GM20431 (cell line): ENCODE results near the gene IRF2BP2.

ENCODE experiments used
- in situ Hi-C: fragments of 300-500 bp; cut with MseI, MboI; formaldehyde crosslinking; loops from one replicate; pipeline ENCODE4 v1.15.0; 2020; ENCODE audit warnings: low sequenced_read_pairs; ENCODE audit not compliant: unreplicated experiment

Gene IRF2BP2

GRCh38 chr1:234564035-234565029 lies 45.6 kb downstream of the IRF2BP2 start:
- in situ Hi-C loops: no loop called here

GRCh38 chr1:234562334-234562733 lies 47.6 kb downstream of the IRF2BP2 start:
- in situ Hi-C loops: no loop called here

- in situ Hi-C loops: no loop called here
Measured at GRCh38 chr1:234561319-234561718, 48.7 kb downstream of the IRF2BP2 start.

GRCh38 chr1:234559902-234560676 lies 49.9 kb downstream of the IRF2BP2 start:
- in situ Hi-C loops: no loop called here

- in situ Hi-C loops: no loop called here
Measured at GRCh38 chr1:234559152-234559901, 50.7 kb downstream of the IRF2BP2 start.

- in situ Hi-C loops: no loop called here
Measured at GRCh38 chr1:234558330-234558836, 51.6 kb downstream of the IRF2BP2 start.

GRCh38 chr1:234556245-234556943 lies 53.6 kb downstream of the IRF2BP2 start:
- in situ Hi-C loops: no loop called here

- in situ Hi-C loops: no loop called here
Measured at GRCh38 chr1:234555390-234556024, 54.5 kb downstream of the IRF2BP2 start.

- in situ Hi-C loops: no loop called here
Measured at GRCh38 chr1:234554698-234555311, 55.2 kb downstream of the IRF2BP2 start.
